H1 (cell line): Measurements from ENCODE around the gene RPL13A. TPM values are rescaled to one million over a fixed set of nuclear protein-coding genes. Genes with fewer than 3 reads are reported as not detected.
A peak's percentile ranks its signal among the peaks of the same experiment; 100 is the strongest.

Source experiments
- CTCF ChIA-PET: fragments of 300-600 bp; sonication (Branson Sonifier 250); formaldehyde crosslinking; loops from one replicate; lab custom pipeline; 2021; ENCODE audit not compliant: partially characterized antibody; lab: Charles Lee
- POLR2A ChIA-PET: fragments of 300-600 bp; sonication (Branson Sonifier 250); formaldehyde crosslinking; loops from one replicate; lab custom pipeline; 2021; ENCODE audit warnings: inconsistent platforms; ENCODE audit not compliant: partially characterized antibody; lab: Charles Lee
- DNase-seq, 2 experiments: peaks; one replicate each; pipeline versions ENCODE4 v3.0.0 to v3.0.0-alpha.2; 2010 to 2022; ENCODE audit warnings: low spot score in 2 of 2, low read depth in 1 of 2, mixed read lengths in 1 of 2
- FAIRE-seq: peaks from 2 replicates; lab custom pipeline; 2011; peaks lifted over from hg19 to GRCh38; lab: Jason Lieb, UNC
- H2AFZ ChIP-seq: 2 replicates; pipeline ENCODE4 v1.8.1; 2012; ENCODE audit warnings: low read length, inconsistent platforms
- H2AK5ac ChIP-seq: 2 replicates; pipeline ENCODE4 v1.6.1; 2013; ENCODE audit warnings: low read depth, low read length
- H2BK120ac ChIP-seq: replicated peaks from 2 replicates; pipeline ENCODE3; 2013; ENCODE audit warnings: low read depth, low read length, inconsistent platforms
- H2BK12ac ChIP-seq: 2 replicates; pipeline ENCODE4 v1.6.1; 2013; ENCODE audit warnings: low read depth, low read length
- H2BK15ac ChIP-seq: 2 replicates; pipeline ENCODE4 v1.6.1; 2013; ENCODE audit warnings: low read length
- H2BK20ac ChIP-seq: 2 replicates; pipeline ENCODE4 v1.6.1; 2013; ENCODE audit warnings: low read length
- H2BK5ac ChIP-seq: 2 replicates; pipeline ENCODE4 v1.6.1; 2013; ENCODE audit warnings: low read depth, low read length
- H3K14ac ChIP-seq: 2 replicates; pipeline ENCODE4 v1.6.1; 2013; ENCODE audit warnings: inconsistent platforms; ENCODE audit not compliant: insufficient read length
- H3K18ac ChIP-seq: 2 replicates; pipeline ENCODE4 v1.6.1; 2013; ENCODE audit warnings: low read length; ENCODE audit errors: extremely low read depth
- H3K23ac ChIP-seq: 2 replicates; pipeline ENCODE4 v1.6.1; 2013; ENCODE audit warnings: inconsistent platforms; ENCODE audit not compliant: insufficient read length
- H3K23me2 ChIP-seq: 2 replicates; pipeline ENCODE4 v1.6.1; 2013; ENCODE audit warnings: low read depth, low read length
- H3K27ac ChIP-seq: 2 replicates; pipeline ENCODE4 v1.6.1; 2011; ENCODE audit warnings: low read depth, low read length, inconsistent platforms
- H3K27me3 ChIP-seq, 4 experiments: replicated peaks in 1 of 4; 1 replicate in 1 of 4; 2 replicates in 3 of 4; pipeline versions ENCODE4 v1.6.1 to v1.8.1; 2011 to 2013; ENCODE audit warnings: low read length in 3 of 4, mild to moderate bottlenecking in 3 of 4, inconsistent platforms in 2 of 4, mixed read lengths in 2 of 4, moderate library complexity in 1 of 4; ENCODE audit not compliant: control insufficient read depth in 3 of 4, insufficient read depth in 3 of 4; ENCODE audit errors: extremely low read depth in 1 of 4
- H3K36me3 ChIP-seq, 4 experiments: 2 replicates each; pipeline versions ENCODE4 v1.6.1 to v1.8.1; 2011 to 2013; ENCODE audit warnings: mild to moderate bottlenecking in 4 of 4, low read length in 3 of 4, moderate library complexity in 2 of 4, control low read depth in 1 of 4, inconsistent platforms in 1 of 4; ENCODE audit not compliant: insufficient read depth in 4 of 4, control insufficient read depth in 2 of 4
- H3K4ac ChIP-seq: replicated peaks from 2 replicates; pipeline ENCODE3; 2013; ENCODE audit warnings: low read length, low read depth, mixed read lengths, inconsistent platforms; ENCODE audit not compliant: insufficient read length
- H3K4me1 ChIP-seq, 4 experiments: replicated peaks in 1 of 4; 1 replicate in 1 of 4; 2 replicates in 3 of 4; pipeline versions ENCODE4 v1.6.1 to v1.8.1; 2011 to 2013; ENCODE audit warnings: low read length in 3 of 4, inconsistent platforms in 2 of 4, mixed read lengths in 1 of 4; ENCODE audit not compliant: insufficient read depth in 4 of 4, control insufficient read depth in 3 of 4
- H3K4me2 ChIP-seq, 2 experiments: 2 replicates each; pipeline versions ENCODE4 v1.6.1 to v1.8.1; 2011 to 2013; ENCODE audit warnings: low read depth in 2 of 2, low read length in 2 of 2, control low read depth in 1 of 2, inconsistent platforms in 1 of 2, mild to moderate bottlenecking in 1 of 2; ENCODE audit not compliant: insufficient read depth in 1 of 2
- H3K4me3 ChIP-seq, 4 experiments: fragments of 200-600, 300-600 bp in 1 of 4; sonication (generic), shearing (Covaris generic), sonication (Bioruptor Twin) in 1 of 4; 2 replicates each; pipeline versions ENCODE4 v1.5.1 to v1.8.1; 2011 to 2016; ENCODE audit warnings: low read length in 4 of 4, low read depth in 3 of 4, control low read depth in 2 of 4, inconsistent platforms in 2 of 4, mild to moderate bottlenecking in 2 of 4, mixed read lengths in 1 of 4, moderate library complexity in 1 of 4; ENCODE audit not compliant: insufficient read depth in 2 of 4; ENCODE audit errors: extremely low read depth in 1 of 4
- H3K56ac ChIP-seq: replicated peaks from 2 replicates; pipeline ENCODE3; 2013; ENCODE audit warnings: low read depth, mild to moderate bottlenecking, mixed read lengths, low read length, inconsistent platforms; ENCODE audit not compliant: insufficient read length
- H3K79me1 ChIP-seq: 2 replicates; pipeline ENCODE4 v1.6.1; 2013; ENCODE audit warnings: low read depth, low read length, control low read depth
- H3K79me2 ChIP-seq, 2 experiments: 2 replicates each; pipeline versions ENCODE4 v1.6.1 to v1.8.1; 2012 to 2013; ENCODE audit warnings: low read length in 2 of 2, mild to moderate bottlenecking in 2 of 2, inconsistent platforms in 1 of 2; ENCODE audit not compliant: insufficient read depth in 2 of 2, control insufficient read depth in 1 of 2
- H3K9ac ChIP-seq, 4 experiments: replicated peaks in 1 of 4; 1 replicate in 1 of 4; 2 replicates in 3 of 4; pipeline versions ENCODE4 v1.6.1 to v1.8.1; 2011 to 2013; ENCODE audit warnings: low read depth in 3 of 4, low read length in 3 of 4, control low read depth in 2 of 4, mild to moderate bottlenecking in 2 of 4, moderate library complexity in 2 of 4, inconsistent platforms in 1 of 4; ENCODE audit errors: extremely low read depth in 1 of 4
- H3K9me3 ChIP-seq, 2 experiments: 2 replicates each; pipeline versions ENCODE4 v1.6.1 to v1.8.1; 2012 to 2013; ENCODE audit warnings: mild to moderate bottlenecking in 2 of 2, moderate library complexity in 2 of 2, control low read depth in 1 of 2, inconsistent platforms in 1 of 2, low read depth in 1 of 2, low read length in 1 of 2, mixed read lengths in 1 of 2; ENCODE audit not compliant: insufficient read depth in 2 of 2
- H4K20me1 ChIP-seq, 2 experiments: replicated peaks in 1 of 2; 2 replicates each; pipeline versions ENCODE3 to v1.8.1; 2011 to 2013; ENCODE audit warnings: inconsistent platforms in 2 of 2, low read length in 2 of 2, mild to moderate bottlenecking in 1 of 2; ENCODE audit not compliant: insufficient read depth in 2 of 2, control insufficient read depth in 1 of 2
- H4K5ac ChIP-seq: 2 replicates; pipeline ENCODE4 v1.6.1; 2013; ENCODE audit warnings: low read length, low read depth, mixed read lengths, inconsistent platforms; ENCODE audit not compliant: insufficient read length
- H4K8ac ChIP-seq: 2 replicates; pipeline ENCODE4 v1.8.0; 2013; ENCODE audit warnings: mild to moderate bottlenecking, moderate library complexity, low read length, inconsistent platforms; ENCODE audit not compliant: insufficient read depth; ENCODE audit errors: extremely low read depth
- H4K91ac ChIP-seq: replicated peaks from 2 replicates; pipeline ENCODE3; 2013; ENCODE audit warnings: low read length, mixed read lengths, inconsistent platforms; ENCODE audit not compliant: insufficient read length
- FOSL1 ChIP-seq: IDR thresholded peaks from 2 replicates; pipeline ENCODE4 v1.6.1; 2011; ENCODE audit warnings: mild to moderate bottlenecking, low read depth, low read length, moderate library complexity; ENCODE audit not compliant: insufficient read depth
- MAX ChIP-seq: IDR thresholded peaks from 2 replicates; pipeline ENCODE4 v1.6.1; 2012; ENCODE audit warnings: inconsistent platforms
- TEAD4 ChIP-seq: IDR thresholded peaks from 2 replicates; pipeline ENCODE4 v1.6.1; 2012; ENCODE audit warnings: low read depth, low read length, inconsistent platforms, mixed read lengths
- WGBS, 2 experiments: shearing (Covaris generic) in 1 of 2; methylation state at CpG; one replicate each; pipeline versions ENCODE4 v1.1.6 to v1.1.7; 2013 to 2015; ENCODE audit warnings: low lambda C conversion rate in 2 of 2, mixed read lengths in 2 of 2, inconsistent platforms in 1 of 2, low coverage in 1 of 2, missing lambda C conversion rate in 1 of 2; ENCODE audit not compliant: insufficient replicate concordance in 2 of 2, insufficient coverage in 1 of 2, insufficient read length in 1 of 2; ENCODE audit errors: extremely low coverage in 1 of 2, missing lambda C conversion rate in 1 of 2; 5-methylcytosine and 5-hydroxymethylcytosine counted together
- polyA plus RNA-seq, 7 experiments: library from polyadenylated mRNA; depleted of rRNA in 3 of 7; stranded (reverse) in 5 of 7; unstranded in 2 of 7; fragments of >200 nt in 5 of 7; fragments of 200-250 nt in 2 of 7; gene quantifications; 1 replicate in 5 of 7; 2 replicates in 1 of 7; 4 replicates in 1 of 7; pipeline versions ENCODE4 v1.2.1 to v1.2.3, GENCODE V29; 2011 to 2013; ENCODE audit warnings: missing spikeins in 2 of 7, mixed read lengths in 2 of 7
- total RNA-seq: library from RNA; stranded (reverse); fragmentation: NEBNext Ultra II Directional; extraction: Animal tissue kit (Norgen Biotek cat#: 25700); gene quantifications from 2 replicates; pipeline ENCODE4 v1.2.1, GENCODE V29; 2021

The RPL13A gene
- total and polyA plus RNA-seq, 2 of the 8 experiments (the other 6 are each of a cell fraction or from before 2014, with no cell fraction given), result 3,305 to 8,868 TPM

DNA sequence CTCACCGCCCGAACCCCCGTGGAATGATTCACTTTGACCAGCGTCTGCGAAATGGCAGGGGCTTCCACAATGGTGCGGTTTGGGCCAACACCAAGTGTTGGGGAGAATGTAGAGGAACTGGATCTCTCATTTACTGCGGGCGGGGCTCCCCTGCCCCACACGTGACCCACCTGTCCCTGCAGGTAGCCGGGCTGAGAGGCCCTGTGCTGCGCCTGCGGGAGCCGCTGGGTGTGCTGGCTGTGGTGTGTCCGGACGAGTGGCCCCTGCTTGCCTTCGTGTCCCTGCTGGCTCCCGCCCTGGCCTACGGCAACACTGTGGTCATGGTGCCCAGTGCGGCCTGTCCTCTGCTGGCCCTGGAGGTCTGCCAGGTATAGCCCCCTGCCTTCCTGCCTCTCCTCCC is 19.2 kb upstream of the RPL13A start:
- H4K91ac ChIP-seq, result peak overlapping the region; percentile 81
- TF ChIP-seq TEAD4, result no peak
- 0 out of 2 replicates have a peak, but pooled peaks have one; percentile 1 for TF ChIP-seq MAX
- TF ChIP-seq FOSL1, result no peak
- no peak overlapping the region for H3K4me3 ChIP-seq
- H3K23me2 ChIP-seq, result no peaks in the 10 kb centered on the region
- H2BK20ac ChIP-seq, result no peak overlapping the region
- no peak overlapping the region for H3K27ac ChIP-seq
- no peaks in the 10 kb centered on the region for H3K27me3 ChIP-seq
- no peak overlapping the region; the same call in 1 of the 2 replicates for H3K18ac ChIP-seq
- H3K36me3 ChIP-seq, result peaks cover 2 to 7% (median 3%) of the 10 kb centered on the region in 4 experiments; a peak in 4 of 8 replicates
- no peaks in the 10 kb centered on the region for H3K79me2 ChIP-seq
- H4K20me1 ChIP-seq, result no peaks in the 10 kb centered on the region
- peak overlapping the region in 1 of 4 experiments; percentile 17; a peak in 2 of 7 replicates for H3K9ac ChIP-seq
- FAIRE-seq (no peak), DNase-seq (no peak)
- H3K9me3 ChIP-seq, result no peaks in the 10 kb centered on the region; a peak in 1 of 4 replicates
- no peak overlapping the region for H4K8ac ChIP-seq
- ChIA-PET CTCF (interaction anchor here (2.7 kb wide), 1 partner anchor 9 kb away, joined by 15 read pairs; no protein-coding TSS in a partner anchor), POLR2A (interaction anchor here (1.1 to 6.8 kb wide), 3 partner anchors 11 to 26 kb away, joined by 4 to 50 read pairs (median 5); partner anchors contain the start of genes ALDH16A1 and RPS11)
- H3K14ac ChIP-seq, result no peak overlapping the region
- H2BK5ac ChIP-seq, result no peak overlapping the region
- 0 out of 2 replicates have a peak overlapping the region, but pooled peaks have one; percentile 46 for H2BK15ac ChIP-seq
- peaks cover 0 to 8% (median 3%) of the 10 kb centered on the region in 4 experiments; a peak in 6 of 7 replicates for H3K4me1 ChIP-seq
- no peak overlapping the region for H3K4ac ChIP-seq
- H3K4me2 ChIP-seq, result no peak overlapping the region
- 90% methylated on average over 18 of the region's 19 CpGs; no CpG with 5 or more reads in 1 of the 2 experiments for WGBS, 2 experiments
- H4K5ac ChIP-seq, result no peak overlapping the region
- no peak overlapping the region for H3K23ac ChIP-seq
- no peak overlapping the region for H2BK120ac ChIP-seq
- H2BK12ac ChIP-seq, result 0 out of 2 replicates have a peak overlapping the region, but pooled peaks have one; percentile 75
- H2AFZ ChIP-seq, result no peak overlapping the region
- no peak overlapping the region for H3K56ac ChIP-seq
- no peaks in the 10 kb centered on the region for H3K79me1 ChIP-seq
- no peak overlapping the region for H2AK5ac ChIP-seq
